ENCODE results near the gene COG3.

COG3 gene

DNA sequence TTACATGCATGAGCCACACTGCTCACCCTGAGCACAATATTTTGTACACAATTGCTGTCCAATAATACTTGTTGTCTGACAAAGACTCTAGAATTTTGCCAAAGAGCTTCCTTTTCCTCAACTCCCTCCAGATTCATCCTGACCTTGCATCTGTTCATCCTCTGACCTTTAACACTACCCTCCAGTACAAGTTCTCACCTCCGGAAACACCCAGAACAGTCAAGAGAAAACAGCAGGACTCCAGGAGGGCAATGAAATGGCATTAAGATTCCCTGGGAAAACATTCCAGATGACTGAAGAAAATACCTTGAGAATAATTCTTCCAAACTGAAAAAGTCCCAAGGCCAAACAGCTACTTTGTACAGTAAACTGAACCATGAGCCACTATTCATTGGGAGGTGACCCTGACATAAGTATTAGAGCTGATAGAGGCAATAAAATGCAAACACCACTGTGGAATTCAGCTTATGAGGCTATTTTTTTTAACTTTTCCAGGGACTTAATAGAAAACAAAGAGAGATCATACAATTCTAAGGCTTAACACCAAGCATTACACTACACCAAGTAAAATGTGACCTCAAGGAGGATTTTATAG lies 15.7 kb upstream of the COG3 start:
- no peak for DNase-seq (ENCODE audit: low read depth)
- H3K4me3 ChIP-seq (ENCODE audit: low read depth, low read length), result no peak overlapping the region
- TF ChIP-seq, protein P1, sequence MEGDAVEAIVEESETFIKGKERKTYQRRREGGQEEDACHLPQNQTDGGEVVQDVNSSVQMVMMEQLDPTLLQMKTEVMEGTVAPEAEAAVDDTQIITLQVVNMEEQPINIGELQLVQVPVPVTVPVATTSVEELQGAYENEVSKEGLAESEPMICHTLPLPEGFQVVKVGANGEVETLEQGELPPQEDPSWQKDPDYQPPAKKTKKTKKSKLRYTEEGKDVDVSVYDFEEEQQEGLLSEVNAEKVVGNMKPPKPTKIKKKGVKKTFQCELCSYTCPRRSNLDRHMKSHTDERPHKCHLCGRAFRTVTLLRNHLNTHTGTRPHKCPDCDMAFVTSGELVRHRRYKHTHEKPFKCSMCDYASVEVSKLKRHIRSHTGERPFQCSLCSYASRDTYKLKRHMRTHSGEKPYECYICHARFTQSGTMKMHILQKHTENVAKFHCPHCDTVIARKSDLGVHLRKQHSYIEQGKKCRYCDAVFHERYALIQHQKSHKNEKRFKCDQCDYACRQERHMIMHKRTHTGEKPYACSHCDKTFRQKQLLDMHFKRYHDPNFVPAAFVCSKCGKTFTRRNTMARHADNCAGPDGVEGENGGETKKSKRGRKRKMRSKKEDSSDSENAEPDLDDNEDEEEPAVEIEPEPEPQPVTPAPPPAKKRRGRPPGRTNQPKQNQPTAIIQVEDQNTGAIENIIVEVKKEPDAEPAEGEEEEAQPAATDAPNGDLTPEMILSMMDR (IDR thresholded peaks at IDR 0.05; ENCODE audit: low read depth, low read length, missing control alignments), result no peak

DNA sequence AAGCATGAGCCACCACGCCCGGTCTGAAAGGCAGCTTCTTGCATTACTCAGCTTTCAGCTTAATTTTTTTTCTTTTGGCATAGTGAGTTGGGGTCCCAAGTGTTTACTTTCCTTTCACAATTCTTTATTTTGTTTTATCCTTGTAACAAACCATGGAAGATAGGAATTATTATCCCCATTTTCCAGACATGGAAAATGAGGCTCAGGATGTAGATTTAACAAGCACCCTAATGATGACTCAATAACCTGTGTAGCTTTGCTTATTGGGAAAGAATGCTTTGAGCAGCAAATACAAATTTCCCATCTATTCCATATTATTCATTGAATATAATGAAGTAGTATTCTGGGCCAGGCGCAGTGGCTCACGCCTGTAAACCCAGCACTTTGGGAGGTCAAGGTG lies 13.5 kb upstream of the COG3 start:
- DNase-seq (ENCODE audit: low read depth), result no peak
- no peak overlapping the region for H3K4me3 ChIP-seq (ENCODE audit: low read depth, low read length)
- TF ChIP-seq, protein P1 (IDR thresholded peaks at IDR 0.05; ENCODE audit: low read depth, low read length, missing control alignments), result no peak

DNA sequence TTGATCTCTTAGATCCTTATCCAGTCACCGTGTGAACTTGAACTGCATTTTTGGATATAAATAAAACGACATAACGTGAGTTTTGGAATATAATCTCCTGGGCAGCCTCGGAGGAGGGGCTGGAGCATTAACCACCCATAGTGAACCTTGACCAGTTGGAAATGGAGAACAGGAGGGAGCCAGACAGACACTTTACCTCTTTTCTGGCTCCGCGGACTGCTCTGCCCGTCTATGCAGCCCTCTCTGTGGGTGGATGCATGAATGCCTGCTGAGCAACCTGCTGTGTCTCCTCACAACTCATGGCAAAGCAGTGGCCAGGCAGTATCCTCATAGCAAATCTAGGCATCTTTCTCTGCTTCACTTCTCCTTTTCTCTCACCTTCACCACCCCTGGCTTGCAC lies 10.5 kb upstream of the COG3 start:
- DNase-seq (ENCODE audit: low read depth), result no peak

DNA sequence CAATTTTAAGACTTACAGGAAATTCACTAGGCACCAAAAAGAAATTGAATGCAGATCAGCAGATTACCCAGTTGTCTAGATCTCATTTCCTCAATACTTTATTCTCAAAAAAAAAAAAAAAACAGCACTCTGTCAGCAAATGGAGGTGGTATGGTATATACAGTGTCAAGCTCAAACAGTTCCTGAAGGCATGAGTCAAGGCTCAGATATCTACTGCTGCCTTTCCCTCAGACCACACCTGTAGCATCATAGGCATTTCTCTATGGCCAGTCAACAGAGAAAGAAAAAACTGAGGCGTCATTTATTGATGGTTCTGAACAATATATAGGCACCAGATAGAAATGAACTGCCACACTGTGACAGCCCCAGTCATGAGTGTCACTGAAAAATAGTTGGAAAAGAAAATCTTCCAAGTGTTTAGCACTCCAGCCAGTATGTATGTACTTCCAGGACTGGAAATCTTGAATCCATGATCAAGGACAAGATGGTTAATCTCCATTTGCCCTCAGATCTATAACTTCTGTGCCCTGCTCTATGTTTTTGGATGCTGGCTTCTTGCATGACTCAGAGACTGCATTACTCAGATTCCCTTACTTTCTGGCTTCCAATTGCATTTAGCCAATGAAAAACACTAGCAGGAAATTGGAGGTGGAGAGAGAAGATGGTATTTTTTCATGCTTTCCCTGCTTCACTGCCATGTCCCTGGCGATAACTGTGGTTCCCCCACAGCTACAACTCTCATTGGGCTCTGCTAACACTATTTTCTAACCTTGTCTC lies 8.4 kb upstream of the COG3 start:
- TF ChIP-seq, protein P1 (IDR thresholded peaks at IDR 0.05; ENCODE audit: low read depth, low read length, missing control alignments), result no peak
- no peak overlapping the region for H3K4me3 ChIP-seq (ENCODE audit: low read depth, low read length)

More for the DNA sequence above, 10.5 kb upstream of the COG3 start:
- TF ChIP-seq, protein P1 (IDR thresholded peaks at IDR 0.05; ENCODE audit: low read depth, low read length, missing control alignments), result no peak
- no peak overlapping the region for H3K4me3 ChIP-seq (ENCODE audit: low read depth, low read length)

DNA sequence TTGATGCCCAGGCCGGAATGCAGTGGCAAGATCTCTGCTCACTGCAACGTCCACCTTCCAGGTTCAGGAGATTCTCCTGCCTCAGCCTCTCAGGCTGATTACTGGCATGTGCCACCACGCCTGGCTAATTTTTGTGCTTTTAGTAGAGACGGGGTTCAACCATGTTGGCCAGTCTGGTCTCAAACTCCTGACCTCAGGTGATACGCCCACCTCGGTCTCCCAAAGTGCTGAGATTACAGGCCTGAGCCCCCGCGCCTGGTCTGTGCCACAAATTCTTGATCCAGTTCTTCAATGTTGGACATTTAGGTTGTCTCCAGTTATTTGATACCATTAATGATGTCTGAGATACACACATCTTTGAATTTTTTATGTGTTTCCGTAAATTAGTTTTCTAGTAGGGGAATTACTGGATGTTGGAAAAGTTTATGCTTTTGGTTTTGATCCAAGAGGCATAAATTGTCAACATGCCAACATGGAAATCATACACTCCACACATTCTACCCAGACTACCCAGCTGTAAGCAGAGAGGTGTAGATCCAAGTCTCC lies 525 bp upstream of the COG3 start:
- TF ChIP-seq, protein P1 (IDR thresholded peaks at IDR 0.05; ENCODE audit: low read depth, low read length, missing control alignments), result peak; percentile 43
- H3K4me3 ChIP-seq (ENCODE audit: low read depth, low read length), result peak overlapping the region; percentile 96
- DNase-seq (ENCODE audit: low read depth), result no peak

More for the DNA sequence above, 8.4 kb upstream of the COG3 start:
- no peak for DNase-seq (ENCODE audit: low read depth)

DNA sequence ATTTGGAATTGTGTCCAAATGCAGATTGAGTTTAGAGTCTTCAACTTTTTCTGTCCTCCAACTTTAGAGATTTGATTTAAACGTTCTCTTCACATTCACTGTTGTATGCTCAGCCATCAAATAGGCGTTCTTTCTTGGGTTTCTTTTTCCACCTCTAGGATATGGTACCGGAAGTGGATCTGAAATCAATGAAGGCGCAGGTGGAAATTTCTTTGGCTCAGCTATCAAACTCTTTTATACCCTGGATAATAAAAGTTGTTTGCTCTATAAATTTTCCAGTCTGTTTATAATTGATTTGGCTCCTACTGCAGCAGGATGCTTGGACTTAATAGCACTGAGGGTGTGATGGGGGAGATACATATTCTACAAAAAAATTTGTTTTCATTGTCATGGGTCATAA lies 1.6 kb downstream of the COG3 start:
- H3K4me3 ChIP-seq (ENCODE audit: low read depth, low read length), result peak overlapping the region; percentile 96
- no peak for DNase-seq (ENCODE audit: low read depth)
- TF ChIP-seq, protein P1 (IDR thresholded peaks at IDR 0.05; ENCODE audit: low read depth, low read length, missing control alignments), result no peak

All from GM12864 (cell line).